Islet of Langerhans (tissue), 1 donor: ENCODE results near the gene HLA-E.
"Not testable (repeated sequence)": the region's sequence is repeated elsewhere in the genome, so short reads cannot be mapped to it uniquely, and the experiment has no call there.

ENCODE experiments used
- FAIRE-seq: peaks from one replicate; lab custom pipeline; 2011; peaks lifted over from hg19 to GRCh38; lab: Jason Lieb, UNC

HLA-E gene

DNA sequence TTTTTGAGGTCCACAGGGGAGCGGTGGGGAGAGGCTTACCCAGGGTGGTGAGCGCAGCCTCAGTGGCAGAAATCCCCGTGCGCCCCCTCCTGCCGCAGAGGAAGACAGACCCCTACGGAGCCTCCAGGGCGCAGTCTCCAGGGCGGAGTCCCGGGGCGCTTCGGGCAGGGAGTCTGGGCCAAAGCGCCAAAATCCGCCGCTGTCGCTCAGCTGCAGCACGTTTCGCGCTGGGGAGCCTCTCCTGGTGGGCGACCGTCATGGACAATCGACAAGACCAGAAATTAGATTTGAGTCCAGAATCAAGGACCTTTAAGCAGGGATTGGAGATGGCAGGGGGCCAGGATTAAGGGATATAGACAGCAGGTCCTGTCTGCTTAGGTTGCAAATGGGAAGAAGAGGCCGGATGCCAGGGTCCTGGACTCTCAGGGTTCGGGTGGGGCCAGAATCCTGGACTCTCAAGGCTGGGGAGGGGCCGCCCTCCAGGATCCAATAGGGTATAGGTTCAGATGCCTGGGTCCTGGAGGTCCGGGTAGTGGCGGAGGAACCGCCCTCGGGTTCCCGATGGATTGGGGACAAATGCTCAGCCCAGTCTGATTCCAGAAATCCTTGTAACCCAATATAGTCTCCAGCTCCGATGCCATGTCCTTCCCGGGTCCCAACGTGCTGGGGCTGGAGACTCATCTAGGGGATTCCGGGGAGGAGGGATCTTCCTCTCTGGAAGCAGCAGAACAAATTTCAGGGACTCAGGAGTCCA is 7.9 kb upstream of the HLA-E start:
- no peak for FAIRE-seq

GRCh38 chr6:30481965-30482644 is 7.2 kb upstream of the HLA-E start:
- not testable (repeated sequence) for FAIRE-seq

DNA sequence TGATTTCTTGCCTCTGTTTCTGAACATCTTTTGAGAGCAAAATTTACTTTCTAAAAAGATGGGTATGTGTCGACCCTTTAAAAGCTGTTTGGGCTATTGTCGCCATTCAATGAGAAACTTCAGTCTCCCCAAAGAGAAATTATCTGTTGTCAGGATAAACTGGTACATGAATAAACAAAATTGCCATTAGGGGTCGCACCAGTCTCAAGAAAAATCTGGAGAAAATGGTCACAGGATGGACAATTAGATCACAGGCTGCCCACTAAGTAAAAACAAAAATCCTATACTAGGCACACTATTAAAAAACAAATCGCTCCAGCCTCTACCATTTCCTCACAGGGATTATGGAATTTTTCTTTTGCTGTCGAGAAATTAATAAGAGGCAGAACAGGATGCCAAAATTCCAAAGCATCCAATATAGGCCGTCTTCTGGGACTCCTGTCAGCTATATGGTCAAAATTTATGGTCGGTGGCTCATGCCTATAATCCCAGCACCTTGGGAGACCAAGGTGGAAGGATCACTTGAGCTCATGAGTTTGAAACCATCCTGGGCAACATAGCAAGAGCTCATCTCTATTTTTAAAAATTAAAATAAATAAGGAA is 5.5 kb upstream of the HLA-E start:
- FAIRE-seq: peak; percentile 89

DNA sequence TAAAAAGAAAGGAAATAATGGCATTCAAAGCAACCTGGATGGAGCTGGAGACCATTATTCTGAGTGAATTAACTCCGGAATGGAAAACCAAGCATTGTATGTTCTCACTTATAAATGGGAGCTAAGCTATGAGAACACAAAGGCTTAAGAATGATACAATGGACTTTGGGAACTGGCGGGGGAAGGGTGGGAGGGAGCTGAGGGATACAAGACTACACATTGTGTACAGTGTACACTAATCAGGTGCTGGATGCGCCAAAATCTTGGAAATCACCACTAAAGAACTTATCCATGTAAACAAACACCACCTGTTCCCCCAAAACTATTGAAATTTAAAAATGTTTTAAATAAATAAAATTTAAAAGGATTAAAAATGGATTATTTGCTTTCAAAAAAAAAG is 4.1 kb upstream of the HLA-E start:
- no peak for FAIRE-seq

DNA sequence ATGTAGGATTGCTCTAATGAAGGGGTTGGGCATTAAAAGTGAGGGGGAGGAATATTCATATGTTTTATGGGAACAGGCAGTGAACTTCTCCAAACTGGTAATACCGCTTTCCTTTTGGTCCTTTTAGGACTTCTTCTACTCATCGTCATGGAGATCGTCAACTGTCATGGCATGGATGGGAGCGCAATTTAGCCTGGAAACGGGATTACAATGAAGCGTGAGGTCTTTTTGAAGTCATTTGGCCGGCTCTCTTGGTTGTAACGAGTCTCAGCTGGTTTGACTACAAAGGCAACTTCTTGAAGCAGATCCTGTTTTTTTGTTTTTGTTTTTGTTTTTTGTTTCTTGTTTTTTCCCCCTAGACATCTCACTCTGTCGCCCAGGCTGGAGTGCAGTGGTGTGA is 1.4 kb upstream of the HLA-E start:
- no peak for FAIRE-seq

DNA sequence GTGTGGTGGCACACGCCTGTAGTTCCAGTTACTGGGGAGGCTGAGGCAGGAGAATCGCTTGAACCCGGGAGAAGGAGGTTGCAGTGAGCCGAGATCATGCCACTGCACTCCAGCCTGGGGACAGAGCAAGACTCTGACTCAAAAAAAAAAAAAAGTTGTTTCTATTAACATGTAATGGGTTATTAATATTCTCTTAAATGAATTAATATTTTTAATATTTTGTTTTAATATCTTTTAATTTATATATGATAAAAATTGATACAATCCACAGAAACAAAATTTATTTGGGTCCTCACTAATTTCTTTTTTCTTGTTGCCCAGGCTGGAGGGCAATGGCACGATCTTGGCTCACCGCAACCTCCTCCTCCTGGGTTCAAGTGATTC is 620 bp upstream of the HLA-E start:
- FAIRE-seq: not testable (repeated sequence)

DNA sequence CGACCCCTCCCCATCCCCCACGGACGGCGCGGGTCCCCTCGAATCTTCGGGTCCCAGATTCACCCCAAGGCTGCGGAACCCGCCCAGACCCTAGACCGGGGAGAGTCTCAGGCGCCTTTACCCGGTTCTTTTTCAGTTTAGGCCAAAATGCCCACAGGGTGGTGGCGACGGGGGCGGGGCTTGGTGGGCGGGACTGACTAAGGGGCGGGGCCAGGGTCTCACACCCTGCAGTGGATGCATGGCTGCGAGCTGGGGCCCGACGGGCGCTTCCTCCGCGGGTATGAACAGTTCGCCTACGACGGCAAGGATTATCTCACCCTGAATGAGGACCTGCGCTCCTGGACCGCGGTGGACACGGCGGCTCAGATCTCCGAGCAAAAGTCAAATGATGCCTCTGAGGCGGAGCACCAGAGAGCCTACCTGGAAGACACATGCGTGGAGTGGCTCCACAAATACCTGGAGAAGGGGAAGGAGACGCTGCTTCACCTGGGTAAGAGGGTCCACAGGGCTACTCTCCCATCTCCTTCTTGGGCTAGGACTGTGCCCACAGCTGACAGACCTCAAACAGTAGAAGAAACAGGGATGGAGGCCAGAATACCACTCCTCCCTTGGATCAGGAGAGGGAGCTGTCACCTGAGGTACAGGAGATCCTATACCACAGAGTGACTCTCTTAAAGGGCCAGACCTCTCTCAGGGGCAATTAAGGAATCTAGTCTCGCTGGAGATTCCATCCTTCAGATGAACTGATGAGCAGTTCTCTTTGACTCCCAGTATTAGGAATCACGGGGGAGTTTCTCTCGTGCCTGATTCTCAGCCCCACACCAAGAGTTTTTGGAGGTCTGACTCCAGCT is 942 bp downstream of the HLA-E start:
- FAIRE-seq: no peak

DNA sequence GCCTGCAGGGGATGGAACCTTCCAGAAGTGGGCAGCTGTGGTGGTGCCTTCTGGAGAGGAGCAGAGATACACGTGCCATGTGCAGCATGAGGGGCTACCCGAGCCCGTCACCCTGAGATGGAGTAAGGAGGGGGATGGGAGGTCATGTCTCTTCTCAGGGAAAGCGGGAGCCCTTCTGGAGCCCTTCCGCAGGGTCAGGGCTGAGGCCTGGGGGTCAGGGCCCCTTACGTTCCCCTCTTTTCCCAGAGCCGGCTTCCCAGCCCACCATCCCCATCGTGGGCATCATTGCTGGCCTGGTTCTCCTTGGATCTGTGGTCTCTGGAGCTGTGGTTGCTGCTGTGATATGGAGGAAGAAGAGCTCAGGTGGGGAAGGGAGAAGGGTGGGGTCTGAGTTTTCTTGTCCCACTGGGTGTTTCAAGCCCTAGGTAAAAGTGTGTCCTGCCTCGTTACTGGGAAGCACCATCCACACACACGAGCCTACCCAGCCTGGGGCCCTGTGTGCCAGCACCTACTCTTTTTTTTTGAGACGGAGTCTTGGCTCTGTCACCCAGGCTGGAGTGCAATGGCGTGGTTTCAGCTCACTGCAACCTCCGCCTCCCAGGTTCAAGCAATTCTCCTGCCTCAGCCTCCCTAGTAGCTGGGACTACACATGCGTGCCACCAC is 2.1 kb downstream of the HLA-E start:
- not testable (repeated sequence) for FAIRE-seq

DNA sequence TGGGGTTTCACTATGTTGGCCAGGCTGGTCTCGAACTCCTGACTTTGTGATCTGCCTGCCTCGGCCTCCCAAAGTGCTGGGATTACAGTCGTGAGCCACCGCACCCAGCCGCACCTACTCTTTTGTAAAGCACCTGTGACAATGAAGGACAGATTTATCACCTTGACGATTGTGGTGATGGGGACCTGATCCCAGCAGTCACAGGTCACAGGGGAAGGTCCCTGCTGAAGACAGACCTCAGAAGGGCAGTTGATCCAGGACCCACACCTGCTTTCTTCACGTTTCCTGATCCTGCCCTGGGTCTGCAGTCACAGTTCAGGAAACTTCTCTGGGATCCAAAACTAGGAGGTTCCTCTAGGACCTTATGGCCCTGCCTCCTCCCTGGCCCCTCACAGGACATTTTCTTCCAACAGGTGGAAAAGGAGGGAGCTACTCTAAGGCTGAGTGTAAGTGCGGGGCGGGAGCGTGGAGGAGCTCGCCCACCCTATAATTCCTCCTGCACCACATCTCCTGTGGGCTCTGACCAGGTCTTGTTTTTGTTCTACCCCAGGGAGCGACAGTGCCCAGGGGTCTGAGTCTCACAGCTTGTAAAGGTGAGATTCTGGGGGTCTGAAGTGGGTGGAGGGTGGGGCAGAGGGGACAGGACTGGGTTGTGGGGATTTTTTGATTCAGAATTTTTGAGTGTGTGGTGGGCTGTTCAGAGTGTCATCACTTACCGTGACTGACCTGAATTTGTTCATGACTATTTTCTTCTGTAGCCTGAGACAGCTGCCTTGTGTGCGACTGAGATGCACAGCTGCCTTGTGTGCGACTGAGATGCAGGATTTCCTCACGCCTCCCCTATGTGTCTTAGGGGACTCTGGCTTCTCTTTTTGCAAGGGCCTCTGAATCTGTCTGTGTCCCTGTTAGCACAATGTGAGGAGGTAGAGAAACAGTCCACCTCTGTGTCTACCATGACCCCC is 3.0 kb downstream of the HLA-E start:
- FAIRE-seq: no peak

DNA sequence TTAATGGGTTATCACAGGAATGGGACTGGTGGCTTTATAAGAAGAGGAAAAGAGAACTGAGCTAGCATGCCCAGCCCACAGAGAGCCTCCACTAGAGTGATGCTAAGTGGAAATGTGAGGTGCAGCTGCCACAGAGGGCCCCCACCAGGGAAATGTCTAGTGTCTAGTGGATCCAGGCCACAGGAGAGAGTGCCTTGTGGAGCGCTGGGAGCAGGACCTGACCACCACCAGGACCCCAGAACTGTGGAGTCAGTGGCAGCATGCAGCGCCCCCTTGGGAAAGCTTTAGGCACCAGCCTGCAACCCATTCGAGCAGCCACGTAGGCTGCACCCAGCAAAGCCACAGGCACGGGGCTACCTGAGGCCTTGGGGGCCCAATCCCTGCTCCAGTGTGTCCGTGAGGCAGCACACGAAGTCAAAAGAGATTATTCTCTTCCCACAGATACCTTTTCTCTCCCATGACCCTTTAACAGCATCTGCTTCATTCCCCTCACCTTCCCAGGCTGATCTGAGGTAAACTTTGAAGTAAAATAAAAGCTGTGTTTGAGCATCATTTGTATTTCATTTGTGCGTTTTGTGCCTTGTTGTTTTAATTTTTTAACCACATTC is 4.4 kb downstream of the HLA-E start:
- FAIRE-seq: no peak

- FAIRE-seq: no peak
These were observed 5.1 kb downstream of the HLA-E start for GRCh38 chr6:30494291-30494861.

- not testable (repeated sequence) for FAIRE-seq
These were observed 5.8 kb downstream of the HLA-E start for GRCh38 chr6:30495060-30495459.

DNA sequence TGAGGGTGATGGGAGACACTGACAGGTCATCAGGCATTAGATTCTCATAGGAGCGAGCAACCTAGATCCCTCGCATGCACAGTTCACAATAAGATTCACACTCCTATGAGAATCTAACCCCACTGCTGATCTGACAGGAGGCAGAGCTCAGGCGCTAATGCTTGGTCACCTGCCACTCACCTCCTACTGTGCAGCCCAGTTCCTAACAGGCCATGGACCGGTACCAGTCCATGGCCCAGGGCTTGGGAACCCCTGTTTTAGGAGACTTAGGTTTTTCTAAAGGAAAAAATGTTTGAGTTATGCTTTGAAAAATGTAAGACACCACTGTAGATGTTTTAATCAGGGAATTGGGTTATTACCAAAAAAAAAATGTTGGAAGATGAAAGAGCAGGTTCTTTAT is 6.7 kb downstream of the HLA-E start:
- FAIRE-seq: no peak

GRCh38 chr6:30497261-30497599 is 7.9 kb downstream of the HLA-E start:
- FAIRE-seq: not testable (repeated sequence)

GRCh38 chr6:30497714-30498113 is 8.4 kb downstream of the HLA-E start:
- no peak for FAIRE-seq

GRCh38 chr6:30498705-30499104 is 9.4 kb downstream of the HLA-E start:
- not testable (repeated sequence) for FAIRE-seq

GRCh38 chr6:30500421-30501355 is 11.4 kb downstream of the HLA-E start:
- FAIRE-seq: no peak

GRCh38 chr6:30507849-30508827 is 18.8 kb downstream of the HLA-E start:
- no peak for FAIRE-seq
